GM18498 (cell line): Measurements from ENCODE around the gene CHST13.

Experiments
- ATAC-seq: cut with Tn5 transposase; IDR thresholded peaks from one replicate; pipeline ENCODE4 v1.9.1; 2021; ENCODE audit warnings: mild to moderate bottlenecking, moderate library complexity; ENCODE audit not compliant: unreplicated experiment

Gene CHST13

GRCh38 chr3:126508564-126508964 lies 15.4 kb upstream of the CHST13 start:
- no peak for ATAC-seq

GRCh38 chr3:126509597-126510307 lies 14.2 kb upstream of the CHST13 start:
- ATAC-seq = no peak

DNA sequence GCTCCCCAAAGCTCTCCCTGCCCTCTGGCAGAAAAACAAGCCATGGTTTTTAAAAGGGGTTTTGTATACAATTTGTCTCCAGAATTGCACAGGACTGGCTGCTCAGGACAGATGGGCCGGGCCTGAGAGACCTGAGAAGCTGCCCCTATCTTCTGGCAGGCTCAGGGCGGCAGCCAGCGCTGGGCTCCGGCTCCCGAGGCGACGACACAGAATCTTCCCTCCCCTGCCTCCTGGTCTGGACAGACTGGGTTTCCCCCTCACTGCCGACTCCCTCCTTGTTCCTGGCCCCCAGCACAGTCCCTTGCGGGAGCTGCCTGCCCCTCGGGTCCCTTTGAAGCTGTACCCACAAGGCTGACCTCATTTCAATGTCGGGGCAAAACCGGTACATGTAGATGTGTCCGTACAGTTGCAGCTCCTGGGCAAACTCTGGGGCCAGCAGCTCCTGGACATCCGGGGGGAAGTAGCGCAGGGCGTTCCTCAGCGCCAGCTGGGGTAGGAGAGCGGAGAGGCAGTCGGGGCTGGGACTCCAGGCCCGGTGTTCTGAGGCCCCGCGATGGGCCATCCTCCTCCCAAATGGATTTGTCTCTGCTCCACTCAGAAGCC lies 13.5 kb upstream of the CHST13 start:
- no peak for ATAC-seq

GRCh38 chr3:126511291-126511690 lies 12.7 kb upstream of the CHST13 start:
- no peak for ATAC-seq

DNA sequence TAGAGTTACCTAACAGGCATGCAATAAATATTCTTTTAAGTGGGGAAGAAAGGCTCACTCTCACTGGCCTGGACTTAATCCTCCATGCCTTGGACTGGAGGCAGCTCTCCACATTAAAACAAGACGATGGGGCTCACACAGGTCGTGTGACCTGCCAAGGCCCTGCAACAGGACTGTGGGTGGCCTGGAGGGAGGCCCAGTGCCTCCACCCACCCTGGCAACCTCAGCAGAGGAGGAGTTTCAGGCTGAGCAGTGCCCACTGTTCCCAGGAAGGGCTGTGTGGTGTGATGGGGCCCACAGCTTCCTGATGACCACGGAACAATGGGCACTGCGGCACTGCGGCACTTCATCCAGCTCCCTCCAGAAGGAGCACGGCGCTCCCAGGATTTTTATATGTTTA lies 11.9 kb upstream of the CHST13 start:
- ATAC-seq = no peak

- ATAC-seq = no peak
These were observed 10.9 kb upstream of the CHST13 start for GRCh38 chr3:126512916-126513650.

GRCh38 chr3:126514161-126514560 lies 9.8 kb upstream of the CHST13 start:
- ATAC-seq = no peak

DNA sequence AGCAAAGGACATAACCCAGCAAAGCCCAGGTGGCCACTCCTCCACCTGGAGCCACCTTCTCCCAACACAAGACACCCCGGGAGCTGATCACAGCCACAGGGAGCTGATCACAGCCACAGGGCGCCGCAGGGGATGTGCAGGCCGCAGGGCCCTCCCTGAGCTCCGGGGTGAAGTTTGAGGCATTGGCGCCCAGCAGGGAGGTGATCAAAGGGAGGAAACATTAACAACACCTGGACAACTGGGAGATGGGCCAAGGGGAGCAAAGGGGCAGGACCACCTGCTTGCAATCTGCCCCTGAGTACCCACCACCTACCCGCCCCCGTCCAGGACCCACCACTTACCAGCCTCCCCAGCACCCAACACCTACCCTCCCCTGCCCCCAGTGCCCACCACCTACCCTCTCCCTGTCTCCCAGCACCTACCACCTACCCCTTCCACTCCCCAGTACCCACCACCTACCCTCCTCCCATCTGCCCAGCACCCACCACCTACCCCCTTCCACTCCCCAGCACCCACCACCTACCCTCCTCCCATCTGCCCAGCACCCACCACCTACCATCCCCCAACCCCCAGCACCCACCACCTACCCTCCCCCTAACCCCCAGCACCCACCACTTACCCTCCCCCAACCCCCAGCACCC lies 8.8 kb upstream of the CHST13 start:
- no peak for ATAC-seq

DNA sequence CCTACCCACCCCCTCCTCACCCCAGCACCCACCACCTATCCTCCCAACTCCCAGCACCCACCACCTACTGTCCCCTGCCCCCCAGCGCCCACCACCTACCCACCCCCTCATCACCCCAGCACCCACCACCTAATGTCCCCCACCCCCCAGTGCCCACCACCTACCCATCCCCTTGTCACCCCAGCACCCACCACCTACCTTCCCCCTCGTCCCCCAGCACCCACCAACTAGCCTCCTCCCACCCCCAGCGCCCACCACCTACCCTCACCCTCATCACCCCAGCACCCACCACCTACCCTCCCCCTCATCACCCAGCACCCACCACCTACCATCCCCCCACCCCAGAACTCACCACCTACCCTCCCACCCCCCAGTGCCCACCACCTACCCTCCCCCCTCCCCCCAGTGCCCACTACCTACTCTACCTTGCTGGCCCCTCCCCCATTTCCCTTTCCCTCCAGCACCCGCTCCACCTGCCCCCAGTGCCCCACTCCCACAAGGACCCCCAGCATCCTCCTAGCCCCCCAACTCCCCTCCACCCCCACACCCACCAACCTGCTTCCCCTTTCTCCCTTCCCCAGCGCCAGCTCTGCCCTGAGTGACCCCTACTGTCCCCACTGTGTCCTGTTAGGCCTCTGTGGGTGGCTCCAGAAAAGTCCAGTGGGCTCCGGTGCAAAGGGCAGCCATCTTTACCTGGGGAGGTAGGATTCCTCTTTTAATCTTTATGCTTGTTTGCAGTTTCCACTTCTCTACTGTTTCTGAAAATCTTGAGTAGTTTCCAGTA lies 7.6 kb upstream of the CHST13 start:
- ATAC-seq = no peak

DNA sequence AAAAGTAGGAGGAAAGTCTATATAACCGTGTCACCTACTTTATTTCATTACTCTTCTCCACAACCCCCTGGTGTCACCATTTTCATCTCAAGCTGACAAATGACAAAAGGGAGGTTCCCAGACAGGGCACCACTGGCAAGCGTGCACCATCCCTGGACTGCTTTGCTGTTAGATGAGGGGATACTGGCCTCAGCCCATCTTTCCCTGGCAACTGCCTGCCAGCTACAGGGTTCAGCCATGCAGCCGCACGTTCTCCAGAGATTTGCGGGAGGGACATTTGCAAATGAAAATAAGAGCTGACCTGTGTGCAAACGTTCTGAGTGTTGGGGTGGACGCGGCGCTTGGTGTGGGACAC lies 7.0 kb upstream of the CHST13 start:
- ATAC-seq = no peak

DNA sequence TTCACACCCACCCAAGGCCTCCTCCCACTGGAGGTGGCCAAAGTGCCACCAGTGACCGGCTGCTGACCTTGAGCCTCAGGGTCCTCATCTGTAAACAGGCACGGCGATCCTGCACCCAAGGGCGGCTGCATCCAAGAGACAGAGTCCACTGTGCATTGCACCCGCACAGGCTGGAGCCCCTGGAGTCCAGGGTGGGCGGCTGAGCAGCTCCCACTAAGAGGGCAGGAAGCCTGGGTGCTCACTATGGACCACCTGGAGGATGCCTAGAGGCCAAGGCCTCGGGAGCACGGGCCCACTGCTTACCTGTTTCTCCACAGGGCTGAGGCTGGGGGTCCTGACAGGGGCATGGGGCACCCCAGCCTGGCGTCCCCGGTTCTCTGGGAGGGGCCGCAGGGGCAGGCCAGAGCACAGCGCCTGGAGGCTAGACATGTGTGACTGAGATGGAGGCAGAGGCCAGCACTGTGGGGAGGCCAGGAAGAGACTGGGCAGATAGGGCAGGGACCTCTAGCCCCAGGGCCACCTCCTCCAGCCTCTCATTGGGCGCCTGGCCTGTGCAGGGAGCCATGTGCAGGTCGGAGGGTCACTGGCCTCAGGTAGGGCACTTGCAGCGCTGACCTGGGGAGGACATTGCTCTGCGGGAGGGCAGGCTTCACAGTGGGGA lies 6.5 kb upstream of the CHST13 start, which contains the start of gene UROC1:
TSS of gene UROC1 (minus strand) at position 483 of the 661 bp plus-strand sequence. CDS start at position 429, 54 bp downstream.
- ATAC-seq = no peak

DNA sequence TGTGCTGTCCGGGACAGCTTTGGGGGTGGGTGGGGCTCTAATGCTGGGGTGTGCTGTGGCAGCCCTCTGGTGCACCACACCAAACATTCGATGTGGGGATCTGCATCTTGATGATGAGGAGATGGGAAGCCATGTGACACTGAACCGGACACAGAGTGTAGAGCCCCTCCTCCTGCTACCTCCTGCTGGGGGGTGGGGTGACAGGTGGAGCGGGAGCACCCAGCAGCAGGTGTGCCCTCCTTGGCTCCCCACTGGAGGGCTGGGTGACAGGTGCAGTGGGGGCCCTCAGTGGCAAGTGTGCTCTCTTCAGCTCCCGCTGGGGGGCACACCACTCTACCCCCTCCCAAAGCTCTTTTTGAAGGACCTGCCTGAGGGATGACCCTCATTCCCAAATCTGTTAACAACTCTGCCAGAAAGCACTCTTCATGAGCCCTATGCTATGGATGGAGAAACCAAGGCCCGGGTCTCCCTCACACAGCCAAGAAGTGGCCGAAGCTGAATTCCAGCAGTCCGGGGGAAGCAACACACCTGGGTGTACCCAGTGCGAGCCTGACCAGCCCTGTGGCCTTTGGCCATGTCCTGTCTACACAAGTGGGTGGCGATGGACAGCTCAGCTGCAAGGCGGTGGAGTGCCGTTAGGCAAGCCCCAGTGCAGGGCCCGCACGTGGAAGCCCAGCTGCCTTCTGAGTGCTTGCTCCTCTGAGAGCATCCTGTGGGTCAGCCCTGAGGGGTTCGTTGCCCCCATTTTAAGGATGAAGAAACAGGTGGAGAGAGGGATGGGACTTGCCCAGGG lies 5.8 kb upstream of the CHST13 start:
- no peak for ATAC-seq

GRCh38 chr3:126518779-126519177 lies 5.2 kb upstream of the CHST13 start:
- no peak for ATAC-seq

GRCh38 chr3:126519506-126520455 lies 4.2 kb upstream of the CHST13 start:
- ATAC-seq = no peak

DNA sequence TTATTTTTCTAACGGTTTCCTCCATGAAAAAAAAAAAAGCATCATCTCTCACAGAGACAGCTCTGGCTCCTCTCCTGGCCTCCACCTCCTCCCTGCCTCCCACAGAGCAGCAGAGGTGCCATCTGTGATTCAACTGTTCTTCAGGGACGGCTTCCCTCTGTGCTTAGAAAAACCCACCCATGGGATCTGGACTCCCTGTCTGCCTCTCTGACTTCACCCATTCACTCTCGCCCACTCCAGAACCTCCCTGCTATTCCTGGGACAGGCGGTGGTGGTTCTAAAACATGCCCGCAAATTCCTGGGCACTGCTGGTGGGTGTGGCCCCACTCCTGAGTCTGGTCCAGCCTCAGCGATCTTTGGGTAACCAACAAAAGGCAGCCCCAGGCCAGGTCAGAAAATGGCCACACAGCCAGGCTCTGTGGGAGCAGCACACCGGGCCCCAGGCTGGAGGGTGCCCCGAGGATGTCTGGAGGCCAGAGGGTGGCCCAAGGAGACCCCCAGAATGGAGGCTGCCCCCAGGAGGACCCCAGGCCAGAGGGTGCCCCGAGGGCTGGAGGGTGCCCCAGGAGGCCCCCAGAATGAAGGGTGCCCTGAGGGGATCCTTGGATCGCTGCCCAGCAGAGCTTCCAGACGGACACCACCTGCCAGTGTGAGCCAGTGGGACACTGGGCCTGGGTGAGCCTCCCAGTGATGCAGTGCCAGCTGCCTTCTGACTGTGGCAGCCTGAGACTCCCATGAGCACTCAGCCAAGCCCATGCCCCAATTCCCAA lies 2.6 kb upstream of the CHST13 start:
- no peak for ATAC-seq

- ATAC-seq = no peak
These were observed 1.6 kb upstream of the CHST13 start for GRCh38 chr3:126522363-126522788.

GRCh38 chr3:126524429-126524988 lies 554 bp downstream of the CHST13 start:
- ATAC-seq = no peak
